HepG2 (cell line): Measurements from ENCODE around the gene GATA3. TPM values are rescaled to one million over a fixed set of nuclear protein-coding genes. Genes with fewer than 3 reads are reported as not detected.

Experiments
- CBX2 ChIP-seq, 2 experiments: fragments of 200-600 bp in 1 of 2; sonication (generic); formaldehyde crosslinking in 1 of 2; IDR thresholded peaks; 2 replicates each; pipeline versions ENCODE4 v1.7.0 to v1.8.1; 2018 to 2022; ENCODE audit warnings: low read depth in 2 of 2, low read length in 1 of 2, mild to moderate bottlenecking in 1 of 2, missing genetic modification reagents in 1 of 2
- CENPT ChIP-seq: sonication (generic); formaldehyde crosslinking; IDR thresholded peaks from 2 replicates; pipeline ENCODE4 v1.8.0; 2022; ENCODE audit warnings: low read depth, mild to moderate bottlenecking, moderate library complexity, missing genetic modification reagents
- FOXA3 ChIP-seq: IDR thresholded peaks from 2 replicates; pipeline ENCODE4 v1.6.1; 2016; ENCODE audit warnings: missing genetic modification reagents, missing compliant biosample characterization
- GATAD2A ChIP-seq: IDR thresholded peaks from 2 replicates; pipeline ENCODE4 v1.6.1; 2016
- MIER3 ChIP-seq: IDR thresholded peaks from 2 replicates; pipeline ENCODE4 v1.6.1; 2016; ENCODE audit warnings: missing compliant biosample characterization, borderline replicate concordance
- MXD1 ChIP-seq: sonication (generic); formaldehyde crosslinking; IDR thresholded peaks from 2 replicates; pipeline ENCODE4 v1.4.0; 2020; ENCODE audit warnings: mild to moderate bottlenecking, missing genetic modification reagents
- NFKB2 ChIP-seq: sonication (generic); formaldehyde crosslinking; IDR thresholded peaks from 2 replicates; pipeline ENCODE4 v1.4.0; 2020; ENCODE audit warnings: missing genetic modification reagents, borderline replicate concordance
- NKX3-1 ChIP-seq: sonication (generic); formaldehyde crosslinking; IDR thresholded peaks from 2 replicates; pipeline ENCODE4 v1.5.0; 2020; ENCODE audit warnings: missing genetic modification reagents
- NONO ChIP-seq, 2 experiments: fragments of 450-650 bp in 1 of 2; sonication (generic) in 1 of 2; formaldehyde crosslinking in 1 of 2; IDR thresholded peaks in 1 of 2; conservative IDR thresholded peaks in 1 of 2; 2 replicates each; pipeline versions ENCODE4 v1.6.1 to v1.8.0; 2017 to 2022; ENCODE audit warnings: mild to moderate bottlenecking in 1 of 2, missing genetic modification reagents in 1 of 2, moderate library complexity in 1 of 2
- NR2F1 ChIP-seq, 2 experiments: fragments of 450-650 bp in 1 of 2; formaldehyde crosslinking in 1 of 2; IDR thresholded peaks; 2 replicates each; pipeline versions ENCODE4 v1.5.0 to v1.6.1; 2016 to 2020; ENCODE audit warnings: mild to moderate bottlenecking in 1 of 2, missing compliant biosample characterization in 1 of 2, missing genetic modification reagents in 1 of 2, moderate library complexity in 1 of 2
- PHF5A ChIP-seq: IDR thresholded peaks from one replicate; pipeline ENCODE4 v1.6.1; 2018; ENCODE audit warnings: low read depth, missing genetic modification reagents; ENCODE audit not compliant: unreplicated experiment
- SIX4 ChIP-seq: sonication (generic); formaldehyde crosslinking; IDR thresholded peaks from 2 replicates; pipeline ENCODE4 v1.4.0; 2020; ENCODE audit warnings: missing genetic modification reagents
- TARDBP ChIP-seq: sonication (generic); formaldehyde crosslinking; IDR thresholded peaks from 2 replicates; pipeline ENCODE4 v1.8.0; 2022; ENCODE audit warnings: mild to moderate bottlenecking, missing genetic modification reagents
- TOPORS ChIP-seq: sonication (generic); formaldehyde crosslinking; IDR thresholded peaks from 2 replicates; pipeline ENCODE4 v1.8.0; 2023; ENCODE audit warnings: mild to moderate bottlenecking, missing genetic modification reagents
- ZBTB7B ChIP-seq: sonication (generic); formaldehyde crosslinking; IDR thresholded peaks from 2 replicates; pipeline ENCODE4 v1.4.0; 2020; ENCODE audit warnings: missing genetic modification reagents
- ZGPAT ChIP-seq: IDR thresholded peaks from 2 replicates; pipeline ENCODE4 v1.6.1; 2016; ENCODE audit warnings: mild to moderate bottlenecking
- ZNF350 ChIP-seq: sonication (generic); formaldehyde crosslinking; IDR thresholded peaks from 2 replicates; pipeline ENCODE4 v1.4.0; 2020; ENCODE audit warnings: mild to moderate bottlenecking, low read depth, missing genetic modification reagents, borderline replicate concordance
- ZNF605 ChIP-seq: sonication (generic); formaldehyde crosslinking; IDR thresholded peaks from 2 replicates; pipeline ENCODE4 v1.8.0; 2022; ENCODE audit warnings: mild to moderate bottlenecking, missing genetic modification reagents
- ZNF703 ChIP-seq: sonication (generic); formaldehyde crosslinking; IDR thresholded peaks from 2 replicates; pipeline ENCODE4 v1.5.1; 2020; ENCODE audit warnings: missing genetic modification reagents, mild to moderate bottlenecking, moderate library complexity, borderline replicate concordance
- ZNF878 ChIP-seq: sonication (generic); formaldehyde crosslinking; IDR thresholded peaks from 2 replicates; pipeline ENCODE4 v1.8.1; 2023; ENCODE audit warnings: mild to moderate bottlenecking, missing genetic modification reagents, moderate library complexity
- polyA plus RNA-seq, 8 experiments: library from polyadenylated mRNA; depleted of rRNA in 3 of 8; stranded (reverse) in 7 of 8; unstranded in 1 of 8; fragments of >200 nt; fragmentation: Illumina TruSeq in 4 of 8; extraction: Trizol in 4 of 8; gene quantifications; 2 replicates each; pipeline versions ENCODE4 v1.2.1 to v1.2.3, GENCODE V29; 2011 to 2016; ENCODE audit warnings: low read depth in 4 of 8, missing spikeins in 1 of 8, mixed read lengths in 1 of 8; ENCODE audit not compliant: insufficient read depth in 1 of 8
- total RNA-seq, 5 experiments: library from RNA; depleted of rRNA; stranded (reverse); fragments of >200 nt; fragmentation: Illumina TruSeq; extraction: Trizol; gene quantifications; 2 replicates each; pipeline ENCODE4 v1.2.3, GENCODE V29; 2016; ENCODE audit warnings: low read depth in 1 of 5
- TF ChIP-seq, protein P1 (sequence below): sonication (generic); formaldehyde crosslinking; IDR thresholded peaks from 2 replicates; pipeline ENCODE4 v1.4.0; 2020; ENCODE audit warnings: missing genetic modification reagents, mild to moderate bottlenecking, borderline replicate concordance
- TF ChIP-seq, protein P2 (sequence below): IDR thresholded peaks from 2 replicates; pipeline ENCODE4 v1.6.1; 2012; ENCODE audit warnings: inconsistent platforms
- TF ChIP-seq, protein P3 (sequence below): sonication (generic); formaldehyde crosslinking; IDR thresholded peaks from 2 replicates; pipeline ENCODE4 v1.4.0; 2020; ENCODE audit warnings: mild to moderate bottlenecking, missing genetic modification reagents

Gene GATA3
- total and polyA plus RNA-seq, 2 of the 13 experiments (the other 11 are each of a cell fraction or from before 2014, with no cell fraction given), result not detected

- TF ChIP-seq, protein P1, sequence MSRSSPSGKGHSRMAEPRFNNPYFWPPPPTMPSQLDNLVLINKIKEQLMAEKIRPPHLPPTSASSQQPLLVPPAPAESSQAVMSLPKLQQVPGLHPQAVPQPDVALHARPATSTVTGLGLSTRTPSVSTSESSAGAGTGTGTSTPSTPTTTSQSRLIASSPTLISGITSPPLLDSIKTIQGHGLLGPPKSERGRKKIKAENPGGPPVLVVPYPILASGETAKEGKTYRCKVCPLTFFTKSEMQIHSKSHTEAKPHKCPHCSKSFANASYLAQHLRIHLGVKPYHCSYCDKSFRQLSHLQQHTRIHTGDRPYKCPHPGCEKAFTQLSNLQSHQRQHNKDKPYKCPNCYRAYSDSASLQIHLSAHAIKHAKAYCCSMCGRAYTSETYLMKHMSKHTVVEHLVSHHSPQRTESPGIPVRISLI (CRISPR knock-in tag), result 0 out of 2 replicates have a peak, but pooled peaks have one; percentile 28
- TF ChIP-seq MIER3 (0 out of 2 replicates have a peak, but pooled peaks have one; percentile 32), CENPT (no peak), FOXA3 (CRISPR knock-in tag) (peak; percentile 86), NKX3-1 (CRISPR knock-in tag) (peak; percentile 77), ZNF605 (peak; percentile 76; the same call in 1 of the 2 replicates), ZNF878 (CRISPR knock-in tag) (peak; percentile 71; the same call in 1 of the 2 replicates), CBX2 (IDR thresholded peaks at IDR 0.05; ENCODE audit: low read depth, low read length) (0 out of 2 replicates have a peak, but pooled peaks have one; percentile 21), CBX2 (CRISPR knock-in tag; IDR thresholded peaks at IDR 0.05; ENCODE audit: low read depth) (no peak), NONO (IDR thresholded peaks at IDR 0.05) (no peak), NONO (CRISPR knock-in tag; conservative IDR thresholded peaks at IDR 0.05) (peak; percentile 65; the same call in 1 of the 2 replicates), ZGPAT (CRISPR knock-in tag) (peak; percentile 90), PHF5A (no peak), ZNF350 (CRISPR knock-in tag) (peak; percentile 28; the same call in 1 of the 2 replicates), ZNF703 (CRISPR knock-in tag) (peak; percentile 94), NFKB2 (peak; percentile 47; the same call in 1 of the 2 replicates), GATAD2A (peak; percentile 42; the same call in 1 of the 2 replicates), TOPORS (CRISPR knock-in tag) (0 out of 2 replicates have a peak, but pooled peaks have one; percentile 77), NR2F1 (CRISPR knock-in tag; IDR thresholded peaks at IDR 0.05) (0 out of 4 replicates have a peak, but pooled peaks of 1 of the 2 experiments have one; percentile 27), TARDBP (0 out of 2 replicates have a peak, but pooled peaks have one; percentile 18), ZBTB7B (peak; percentile 63), MXD1 (CRISPR knock-in tag) (0 out of 2 replicates have a peak, but pooled peaks have one; percentile 25), SIX4 (CRISPR knock-in tag) (peak; percentile 65)
- TF ChIP-seq, protein P2, sequence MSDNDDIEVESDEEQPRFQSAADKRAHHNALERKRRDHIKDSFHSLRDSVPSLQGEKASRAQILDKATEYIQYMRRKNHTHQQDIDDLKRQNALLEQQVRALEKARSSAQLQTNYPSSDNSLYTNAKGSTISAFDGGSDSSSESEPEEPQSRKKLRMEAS, result peak; percentile 72
- TF ChIP-seq, protein P3, sequence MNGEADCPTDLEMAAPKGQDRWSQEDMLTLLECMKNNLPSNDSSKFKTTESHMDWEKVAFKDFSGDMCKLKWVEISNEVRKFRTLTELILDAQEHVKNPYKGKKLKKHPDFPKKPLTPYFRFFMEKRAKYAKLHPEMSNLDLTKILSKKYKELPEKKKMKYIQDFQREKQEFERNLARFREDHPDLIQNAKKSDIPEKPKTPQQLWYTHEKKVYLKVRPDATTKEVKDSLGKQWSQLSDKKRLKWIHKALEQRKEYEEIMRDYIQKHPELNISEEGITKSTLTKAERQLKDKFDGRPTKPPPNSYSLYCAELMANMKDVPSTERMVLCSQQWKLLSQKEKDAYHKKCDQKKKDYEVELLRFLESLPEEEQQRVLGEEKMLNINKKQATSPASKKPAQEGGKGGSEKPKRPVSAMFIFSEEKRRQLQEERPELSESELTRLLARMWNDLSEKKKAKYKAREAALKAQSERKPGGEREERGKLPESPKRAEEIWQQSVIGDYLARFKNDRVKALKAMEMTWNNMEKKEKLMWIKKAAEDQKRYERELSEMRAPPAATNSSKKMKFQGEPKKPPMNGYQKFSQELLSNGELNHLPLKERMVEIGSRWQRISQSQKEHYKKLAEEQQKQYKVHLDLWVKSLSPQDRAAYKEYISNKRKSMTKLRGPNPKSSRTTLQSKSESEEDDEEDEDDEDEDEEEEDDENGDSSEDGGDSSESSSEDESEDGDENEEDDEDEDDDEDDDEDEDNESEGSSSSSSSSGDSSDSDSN (CRISPR knock-in tag), result peak; percentile 84
These were observed 3.9 kb upstream of the GATA3 start (continued) for GRCh38 chr10:8050556-8051108.
